GM19468 (cell line): ENCODE measurements around the gene C9orf153.
"Not testable (repeated sequence)": the region's sequence is repeated elsewhere in the genome, so short reads cannot be mapped to it uniquely, and the experiment has no call there.

Experiments used
- ATAC-seq: cut with Tn5 transposase; IDR thresholded peaks from one replicate; pipeline ENCODE4 v1.9.1; 2021; ENCODE audit warnings: mild to moderate bottlenecking, moderate library complexity, moderate number of reproducible peaks; ENCODE audit not compliant: unreplicated experiment; ENCODE audit errors: extremely low read depth

Gene C9orf153

GRCh38 chr9:86201474-86202337 lies 57.8 kb downstream of the C9orf153 start:
- no peak for ATAC-seq

- no peak for ATAC-seq
Measured at GRCh38 chr9:86200599-86201162, 58.8 kb downstream of the C9orf153 start.

- ATAC-seq, result no peak
Measured at GRCh38 chr9:86193088-86193487, 66.4 kb downstream of the C9orf153 start.

- not testable (repeated sequence) for ATAC-seq
Measured at GRCh38 chr9:86190700-86191099, 68.8 kb downstream of the C9orf153 start.

GRCh38 chr9:86187121-86187520 lies 72.3 kb downstream of the C9orf153 start:
- ATAC-seq, result no peak

GRCh38 chr9:86186696-86187095 lies 72.8 kb downstream of the C9orf153 start:
- ATAC-seq, result no peak

- no peak for ATAC-seq
Measured at GRCh38 chr9:86185872-86186271, 73.6 kb downstream of the C9orf153 start.

- ATAC-seq, result no peak
Measured at GRCh38 chr9:86184138-86184524, 75.3 kb downstream of the C9orf153 start.

GRCh38 chr9:86183229-86184137 lies 76.0 kb downstream of the C9orf153 start:
- ATAC-seq, result no peak

- ATAC-seq, result no peak
Measured at GRCh38 chr9:86181379-86182315, 77.8 kb downstream of the C9orf153 start.

- ATAC-seq, result no peak
Measured at GRCh38 chr9:86178503-86178902, 81.0 kb downstream of the C9orf153 start.

GRCh38 chr9:86177995-86178394 lies 81.5 kb downstream of the C9orf153 start:
- ATAC-seq, result no peak

GRCh38 chr9:86176468-86176867 lies 83.0 kb downstream of the C9orf153 start:
- ATAC-seq, result no peak

- ATAC-seq, result no peak
Measured at GRCh38 chr9:86175743-86176456, 83.6 kb downstream of the C9orf153 start.

GRCh38 chr9:86175223-86175622 lies 84.2 kb downstream of the C9orf153 start:
- ATAC-seq, result no peak
